Neuron (in vitro differentiated cells): Measurements from ENCODE around the gene UBIAD1.
"Not testable (repeated sequence)": the region's sequence is repeated elsewhere in the genome, so short reads cannot be mapped to it uniquely, and the experiment has no call there.

Experiments
- H2AFZ ChIP-seq: one replicate; pipeline ENCODE4 v1.6.1; 2013; ENCODE audit warnings: low read depth, mild to moderate bottlenecking, inconsistent platforms, low read length, moderate library complexity
- H3K27me3 ChIP-seq: one replicate; pipeline ENCODE4 v1.6.1; 2013; ENCODE audit warnings: low read length; ENCODE audit not compliant: insufficient read depth
- H3K36me3 ChIP-seq: one replicate; pipeline ENCODE4 v1.6.1; 2013; ENCODE audit warnings: low read length; ENCODE audit not compliant: insufficient read depth
- H3K4me1 ChIP-seq: one replicate; pipeline ENCODE4 v1.6.1; 2013; ENCODE audit warnings: low read length; ENCODE audit not compliant: insufficient read depth
- H3K4me3 ChIP-seq: 2 replicates; pipeline ENCODE4 v1.5.1; 2013; ENCODE audit warnings: mild to moderate bottlenecking, low read length, moderate library complexity
- H3K9me3 ChIP-seq: one replicate; pipeline ENCODE4 v1.6.1; 2013; ENCODE audit warnings: low read length

Gene UBIAD1

DNA sequence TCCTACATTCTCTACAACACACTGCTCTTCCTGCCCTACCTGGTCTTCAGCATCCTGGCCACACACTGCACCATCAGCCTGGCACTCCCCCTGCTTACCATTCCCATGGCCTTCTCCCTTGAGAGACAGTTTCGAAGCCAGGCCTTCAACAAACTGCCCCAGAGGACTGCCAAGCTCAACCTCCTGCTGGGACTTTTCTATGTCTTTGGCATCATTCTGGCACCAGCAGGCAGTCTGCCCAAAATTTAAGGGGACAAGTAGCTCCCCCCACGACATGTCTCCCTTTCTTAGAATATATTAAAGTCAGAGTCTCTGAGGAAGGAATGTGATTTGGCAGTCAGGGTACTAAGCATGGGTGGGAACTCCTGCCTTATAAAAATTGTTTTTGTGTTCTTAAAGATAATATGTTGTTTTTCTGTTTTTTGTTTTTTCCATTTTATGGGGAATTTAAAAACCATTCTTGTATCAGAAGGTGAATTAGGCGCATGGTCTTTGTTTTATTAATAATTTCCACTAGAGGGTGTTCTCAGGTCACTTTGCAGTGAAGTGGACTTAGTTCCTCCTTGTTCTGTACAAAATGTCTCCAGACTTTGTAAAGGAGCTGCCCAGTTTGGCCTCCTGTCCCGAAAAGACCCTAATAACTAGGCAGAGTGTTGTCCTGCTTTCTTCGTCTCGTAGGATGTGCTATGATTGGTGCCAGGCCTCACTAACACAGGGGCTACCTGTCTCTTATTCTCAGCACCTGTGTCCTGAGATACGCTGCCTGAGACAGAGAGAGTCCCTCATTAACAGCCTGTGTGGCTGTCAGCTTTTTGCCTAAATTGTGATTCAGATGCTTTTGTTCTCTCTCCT, 13.1 kb downstream of the UBIAD1 start:
- peaks cover 14% of the 10 kb centered on the region for H3K36me3 ChIP-seq
- peaks cover 20% of the 10 kb centered on the region for H3K4me1 ChIP-seq
- H3K9me3 ChIP-seq: no peaks in the 10 kb centered on the region
- H2AFZ ChIP-seq: no peak overlapping the region
- no peak overlapping the region for H3K4me3 ChIP-seq
- no peaks in the 10 kb centered on the region for H3K27me3 ChIP-seq

DNA sequence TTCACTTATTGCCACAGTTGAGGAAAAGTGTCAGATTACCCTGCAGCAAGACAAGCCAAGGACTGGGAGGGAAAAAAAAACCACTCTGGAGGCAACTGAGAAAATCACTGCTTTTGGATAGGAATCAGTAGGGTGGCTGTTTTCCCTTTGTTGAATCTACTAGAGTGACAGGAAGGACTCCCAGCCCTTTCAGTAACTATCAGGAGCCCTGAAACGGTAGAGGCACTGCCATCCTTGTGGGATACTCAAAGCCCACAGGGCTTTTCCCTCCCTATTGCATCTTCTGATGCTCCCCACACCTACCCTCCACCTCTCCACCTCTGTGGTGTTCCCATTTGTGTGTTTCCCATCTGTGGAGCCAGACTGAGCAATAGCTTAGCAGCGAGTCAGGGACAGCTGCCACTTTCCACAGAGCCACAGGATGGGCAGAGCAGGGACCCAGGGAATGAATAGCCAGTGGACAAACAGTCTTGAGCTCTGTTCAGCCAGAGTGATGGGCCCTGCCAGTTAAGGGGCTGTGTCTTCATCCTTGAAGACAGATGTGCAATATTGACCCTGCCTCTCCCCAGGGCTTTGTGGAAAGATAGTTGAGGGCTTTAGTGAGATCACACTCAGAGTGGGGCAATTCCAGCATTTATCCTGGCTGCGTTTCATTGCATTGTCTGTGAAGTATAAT, 13.9 kb downstream of the UBIAD1 start:
- Histone ChIP-seq H3K9me3 (no peaks in the 10 kb centered on the region), H3K4me3 (no peak overlapping the region), H3K36me3 (peaks cover 14% of the 10 kb centered on the region)

DNA sequence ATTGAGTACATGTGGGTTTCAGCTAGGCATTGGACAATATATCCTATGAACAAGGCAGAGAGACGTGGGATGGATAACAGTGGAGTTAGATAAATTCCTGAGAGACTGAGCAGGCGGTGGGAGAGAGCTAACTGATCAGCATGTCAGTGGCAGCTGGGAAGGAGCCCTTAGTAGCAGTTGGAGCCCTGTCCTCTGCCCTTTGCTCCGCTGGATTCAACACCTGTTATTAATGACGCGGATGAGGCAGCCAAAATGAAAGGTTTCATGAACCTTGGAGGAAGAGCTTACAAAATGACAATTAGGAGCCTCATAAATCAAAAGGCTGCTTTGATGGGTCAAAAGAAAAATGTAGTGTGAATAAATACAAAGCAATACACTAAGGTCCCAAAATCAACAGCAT, 16.1 kb downstream of the UBIAD1 start:
- peaks cover 20% of the 10 kb centered on the region for H3K4me1 ChIP-seq
- H2AFZ ChIP-seq: no peak overlapping the region
- no peaks in the 10 kb centered on the region for H3K27me3 ChIP-seq
- no peaks in the 10 kb centered on the region for H3K9me3 ChIP-seq
- H3K36me3 ChIP-seq: peaks cover 17% of the 10 kb centered on the region
- no peak overlapping the region for H3K4me3 ChIP-seq

More for the DNA sequence above, 13.9 kb downstream of the UBIAD1 start:
- Histone ChIP-seq H3K4me1 (peaks cover 20% of the 10 kb centered on the region), H3K27me3 (no peaks in the 10 kb centered on the region), H2AFZ (no peak overlapping the region)

DNA sequence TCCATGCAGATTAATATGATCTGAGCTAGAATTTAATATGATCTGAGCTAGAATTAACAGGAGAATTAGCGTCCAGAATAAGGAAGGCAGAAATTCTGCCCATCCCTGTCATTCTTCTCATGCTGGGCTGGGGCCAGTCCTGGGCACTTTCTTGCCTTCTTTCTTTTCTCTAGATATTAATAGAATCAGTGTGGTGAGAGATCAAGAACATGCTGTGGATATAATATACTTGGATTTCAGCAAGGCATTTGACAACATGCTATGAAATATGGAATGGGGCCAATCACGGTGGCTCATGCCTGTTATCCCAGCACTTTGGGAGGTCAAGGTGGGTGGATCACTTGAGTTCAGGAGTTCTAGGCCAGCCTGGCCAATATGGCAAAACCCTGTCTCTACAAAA, 18.1 kb downstream of the UBIAD1 start:
- peaks cover 13% of the 10 kb centered on the region for H3K4me1 ChIP-seq
- no peaks in the 10 kb centered on the region for H3K9me3 ChIP-seq
- no peak overlapping the region for H2AFZ ChIP-seq
- H3K27me3 ChIP-seq: no peaks in the 10 kb centered on the region
- peaks cover 21% of the 10 kb centered on the region for H3K36me3 ChIP-seq
- H3K4me3 ChIP-seq: no peak overlapping the region

DNA sequence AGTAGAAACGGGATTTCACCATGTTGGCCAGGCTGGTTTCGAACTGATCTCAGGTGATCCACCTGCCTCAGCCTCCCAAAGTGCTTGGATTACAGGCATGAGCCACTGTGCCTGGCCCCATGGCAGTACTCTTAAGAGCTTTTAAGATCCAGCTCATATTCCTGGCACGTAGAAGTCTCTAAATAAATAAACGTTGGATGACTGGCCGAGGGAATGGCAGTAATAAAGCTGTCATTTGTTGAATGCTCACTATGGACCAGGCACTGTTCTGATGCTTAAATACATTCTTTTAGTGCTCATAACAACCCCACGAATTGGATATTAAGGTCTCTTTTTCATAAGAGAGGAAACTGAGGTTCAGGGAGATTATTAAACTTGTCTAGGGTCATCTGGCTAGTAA, 20.9 kb downstream of the UBIAD1 start:
- Histone ChIP-seq H3K4me1 (no peaks in the 10 kb centered on the region), H3K9me3 (no peaks in the 10 kb centered on the region), H3K4me3 (no peak overlapping the region), H2AFZ (no peak overlapping the region), H3K36me3 (peaks cover 17% of the 10 kb centered on the region), H3K27me3 (no peaks in the 10 kb centered on the region)

DNA sequence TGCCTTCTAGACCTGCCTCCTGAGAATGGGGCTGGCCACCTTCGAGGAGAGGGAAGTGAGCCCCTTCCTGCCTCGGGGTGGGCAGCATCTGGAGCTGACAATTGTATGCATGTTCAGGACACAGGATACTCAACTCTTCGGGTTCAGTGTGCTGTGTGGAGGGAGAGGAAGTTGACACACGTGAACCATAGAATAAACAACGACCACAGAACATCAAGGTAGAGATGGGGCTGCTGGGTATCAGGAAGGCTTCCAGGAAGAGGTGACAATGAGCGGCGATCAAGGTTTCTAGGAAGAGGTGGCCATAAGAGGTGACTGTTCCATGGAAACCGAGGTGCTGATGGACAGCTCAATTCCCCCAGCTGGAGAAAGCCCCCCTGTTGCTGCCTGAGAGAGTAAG, 22.0 kb downstream of the UBIAD1 start:
- H3K36me3 ChIP-seq: peaks cover 17% of the 10 kb centered on the region
- H3K9me3 ChIP-seq: no peaks in the 10 kb centered on the region
- no peak overlapping the region for H2AFZ ChIP-seq
- no peaks in the 10 kb centered on the region for H3K27me3 ChIP-seq
- H3K4me3 ChIP-seq: no peak overlapping the region
- no peaks in the 10 kb centered on the region for H3K4me1 ChIP-seq

DNA sequence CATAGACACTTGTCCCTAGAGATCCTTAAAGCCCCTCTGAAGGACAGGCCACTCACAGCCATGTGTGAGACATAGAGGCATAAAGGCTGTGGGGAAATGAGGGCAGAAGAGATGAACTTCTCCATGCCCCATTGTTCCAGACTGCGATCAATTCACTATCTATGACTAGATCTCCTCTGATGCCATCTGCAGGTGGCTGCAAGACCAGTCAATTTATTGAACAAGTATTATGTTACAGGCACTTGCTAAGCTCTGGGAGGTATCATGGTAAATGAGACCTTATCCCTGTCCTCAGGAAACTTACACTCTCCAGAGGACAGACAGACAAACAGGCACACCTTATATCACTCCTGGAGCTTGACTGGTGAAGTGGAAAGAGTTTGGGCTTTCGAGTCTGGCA, 22.9 kb downstream of the UBIAD1 start:
- Histone ChIP-seq H2AFZ (no peak overlapping the region), H3K4me1 (no peaks in the 10 kb centered on the region), H3K36me3 (peaks cover 14% of the 10 kb centered on the region), H3K4me3 (no peak overlapping the region), H3K9me3 (no peaks in the 10 kb centered on the region), H3K27me3 (no peaks in the 10 kb centered on the region)

DNA sequence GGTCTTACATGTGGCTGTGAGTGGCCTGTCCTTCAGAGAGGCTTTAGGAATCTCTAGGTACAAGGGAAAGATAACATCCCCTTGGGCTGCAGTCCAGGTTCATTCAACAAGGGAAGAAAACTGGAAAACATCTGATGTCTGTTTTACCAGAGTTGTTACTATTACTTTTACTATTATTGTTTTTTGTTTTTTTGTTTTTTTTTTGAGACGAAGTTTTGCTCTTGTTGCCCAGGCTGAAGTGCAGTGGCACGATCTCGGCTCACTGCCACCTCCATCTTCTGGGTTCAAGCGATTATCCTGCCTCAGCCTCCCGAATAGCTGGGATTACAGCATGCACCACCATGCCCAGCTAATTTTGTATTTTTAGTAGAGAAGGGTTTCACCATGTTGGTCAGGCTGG, 24.8 kb downstream of the UBIAD1 start:
- H3K36me3 ChIP-seq: peaks cover 14% of the 10 kb centered on the region
- not testable (repeated sequence) for H3K4me3 ChIP-seq, H3K27me3 ChIP-seq, H2AFZ ChIP-seq, H3K9me3 ChIP-seq, H3K4me1 ChIP-seq

DNA sequence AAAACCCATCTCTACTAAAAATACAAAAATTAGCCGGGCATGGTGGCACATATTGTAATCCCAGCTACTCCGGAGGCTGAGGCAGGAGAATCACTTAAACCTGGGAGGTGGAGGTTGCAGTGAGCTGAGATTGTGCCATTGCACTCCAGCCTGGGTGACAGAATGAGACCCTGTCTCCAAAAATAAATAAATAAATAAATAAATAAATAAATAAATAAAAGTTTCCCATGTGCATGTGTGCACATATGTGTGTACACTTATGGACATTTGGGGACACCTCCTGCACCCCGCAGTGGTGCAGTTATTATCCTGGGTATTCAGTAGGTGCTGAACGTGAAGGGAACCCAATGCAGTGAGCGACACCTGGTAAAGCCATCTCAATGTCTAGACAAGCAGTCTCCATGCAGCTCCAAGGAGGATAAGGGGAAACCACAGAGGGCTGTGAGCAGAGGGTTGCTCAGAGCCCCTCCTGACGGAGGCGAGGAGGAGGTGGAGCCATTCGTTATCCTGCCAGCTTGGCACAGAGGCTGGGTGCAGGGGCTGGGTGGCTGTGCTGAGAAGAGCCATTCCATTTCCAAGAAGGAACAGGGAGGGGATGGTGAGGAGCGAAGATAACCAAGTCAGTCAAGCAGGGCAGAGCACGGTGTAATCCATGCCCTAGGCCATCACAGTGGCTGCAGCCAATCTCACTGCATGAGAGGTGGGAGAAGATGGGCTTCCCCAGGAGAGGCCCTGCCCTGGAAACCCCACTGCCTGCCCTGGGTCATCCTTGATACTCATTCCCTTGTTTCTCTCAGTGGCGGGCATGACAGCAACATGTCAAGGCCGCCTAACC, 25.6 kb downstream of the UBIAD1 start:
- Histone ChIP-seq H3K4me1 (no peaks in the 10 kb centered on the region), H3K36me3 (peaks cover 11% of the 10 kb centered on the region), H3K9me3 (no peaks in the 10 kb centered on the region), H2AFZ (no peak overlapping the region), H3K27me3 (no peaks in the 10 kb centered on the region), H3K4me3 (no peak overlapping the region)

DNA sequence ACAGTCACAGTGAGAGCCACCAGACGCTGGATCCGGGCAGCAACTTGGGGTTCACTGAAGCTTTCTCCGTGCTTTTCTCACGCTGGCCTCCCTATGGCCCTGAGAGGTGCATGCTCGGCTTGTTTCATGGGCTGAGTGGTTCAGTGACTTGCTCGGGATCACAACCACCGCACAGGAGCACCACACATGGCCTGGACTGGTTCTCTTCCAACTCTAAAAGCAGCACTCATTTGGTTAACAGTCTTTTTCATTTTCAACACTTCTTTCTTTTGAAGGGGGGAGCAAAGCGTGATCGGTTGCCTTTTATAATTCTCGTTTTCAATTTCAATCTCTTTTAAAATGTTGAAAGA, 26.2 kb downstream of the UBIAD1 start:
- Histone ChIP-seq H3K9me3 (no peaks in the 10 kb centered on the region), H2AFZ (no peak overlapping the region), H3K4me3 (no peak overlapping the region), H3K4me1 (no peaks in the 10 kb centered on the region), H3K36me3 (peaks cover 11% of the 10 kb centered on the region), H3K27me3 (no peaks in the 10 kb centered on the region)

DNA sequence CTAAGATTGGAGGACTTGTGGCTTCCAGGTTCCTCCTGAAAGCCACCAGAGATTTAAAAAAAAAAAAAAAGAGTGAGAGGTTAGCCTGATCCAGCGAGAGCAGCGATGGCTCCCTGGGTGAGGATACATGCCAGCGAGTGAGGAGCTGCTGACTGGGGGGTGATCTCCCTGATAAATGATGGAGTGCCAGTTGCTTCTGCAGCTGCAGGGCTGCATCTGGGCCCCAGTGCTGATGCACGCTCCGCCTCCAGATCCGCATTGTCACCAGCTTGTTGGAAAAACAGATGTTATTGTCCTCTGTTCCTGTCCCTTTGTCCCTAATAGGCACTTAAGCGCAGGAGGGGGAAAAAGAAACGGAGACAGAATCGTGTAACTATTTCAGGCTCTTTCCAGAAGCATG, 28.6 kb downstream of the UBIAD1 start:
- Histone ChIP-seq H3K9me3 (no peaks in the 10 kb centered on the region), H3K27me3 (no peaks in the 10 kb centered on the region), H2AFZ (no peak overlapping the region), H3K4me1 (no peaks in the 10 kb centered on the region), H3K36me3 (no peaks in the 10 kb centered on the region), H3K4me3 (no peak overlapping the region)

DNA sequence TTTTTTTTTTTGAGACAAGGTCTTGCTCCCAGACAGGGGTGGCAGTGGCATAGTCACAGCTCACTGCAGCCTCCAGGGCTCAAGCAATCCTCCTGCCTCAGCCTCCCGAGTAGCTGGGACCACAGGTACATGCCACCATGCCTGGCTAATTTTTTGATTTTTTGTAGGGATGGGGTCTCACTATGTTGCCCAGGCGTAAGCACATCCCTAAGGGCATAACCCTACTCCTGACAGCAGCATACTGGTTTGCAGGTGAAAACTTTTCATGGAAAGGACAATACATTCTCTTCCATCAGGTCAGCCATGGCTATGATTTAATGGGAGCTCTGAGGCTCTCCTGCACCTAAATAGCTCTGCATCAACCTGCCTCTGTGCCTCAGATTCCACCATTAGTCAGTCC, 29.4 kb downstream of the UBIAD1 start:
- H3K4me3 ChIP-seq: no peak overlapping the region
- no peaks in the 10 kb centered on the region for H3K36me3 ChIP-seq
- no peaks in the 10 kb centered on the region for H3K27me3 ChIP-seq
- H3K9me3 ChIP-seq: no peaks in the 10 kb centered on the region
- no peak overlapping the region for H2AFZ ChIP-seq
- no peaks in the 10 kb centered on the region for H3K4me1 ChIP-seq

DNA sequence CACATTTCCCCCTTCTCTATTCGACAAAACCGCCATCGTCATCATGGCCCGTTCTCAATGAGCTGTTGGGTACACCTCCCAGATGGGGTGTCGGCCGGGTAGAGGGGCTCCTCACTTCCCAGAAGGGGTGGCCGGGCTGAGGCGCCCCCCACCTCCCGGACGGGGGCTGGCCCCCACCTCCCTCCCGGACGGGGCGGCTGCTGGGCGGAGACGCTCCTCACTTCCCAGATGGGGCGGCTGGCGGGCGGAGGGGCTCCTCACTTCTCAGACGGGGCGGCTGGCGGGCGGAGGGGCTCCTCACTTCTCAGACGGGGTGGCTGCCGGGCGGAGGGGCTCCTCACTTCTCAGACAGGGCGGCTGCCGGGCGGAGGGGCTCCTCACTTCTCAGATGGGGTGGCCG, 32.5 kb downstream of the UBIAD1 start:
- not testable (repeated sequence) for H3K27me3 ChIP-seq, H3K9me3 ChIP-seq, H3K4me1 ChIP-seq, H3K36me3 ChIP-seq, H3K4me3 ChIP-seq, H2AFZ ChIP-seq
